HCT116 (cell line): Measurements from ENCODE around the gene PRR12. TPM values are rescaled to one million over a fixed set of nuclear protein-coding genes. Genes with fewer than 3 reads are reported as not detected.

Experiments
- ATAC-seq: fragments of 200-7000 bp; cut with Tn5 transposase; 2 replicates; pipeline ENCODE4 v1.9.1; 2020; ENCODE audit warnings: mild to moderate bottlenecking, moderate library complexity
- BruUV-seq: library from RNA; stranded (reverse); fragments of 400-500 nt; replicated peaks from 2 replicates; lab custom pipeline; 2021; lab: Mats Ljungman, UMichigan
- CTCF ChIA-PET: fragments of 300-600 bp; sonication (Branson Sonifier 250); formaldehyde crosslinking; loops from one replicate; lab custom pipeline; 2021; ENCODE audit warnings: antibody characterized with exemption; lab: Charles Lee
- POLR2A ChIA-PET: fragments of 300-600, 350-600 bp; sonication (Branson Sonifier 250); formaldehyde crosslinking; loops from one replicate; lab custom pipeline; 2021; ENCODE audit warnings: antibody characterized with exemption; lab: Charles Lee
- RAD21 ChIA-PET, 2 experiments: fragments of 300-600 bp; sonication (Branson Sonifier 250); formaldehyde crosslinking; loops; one replicate each; lab custom pipeline; 2023; ENCODE audit warnings: low total read pairs in 2 of 2; ENCODE audit not compliant: uncharacterized antibody in 2 of 2, unreplicated experiment in 2 of 2, low non-redundant PET in 1 of 2; lab: Charles Lee
- DNase-seq: peaks from one replicate; pipeline ENCODE4 v3.0.0-alpha.2; 2010; ENCODE audit warnings: low read depth, low spot score
- H2AFZ ChIP-seq: fragments of 200-600 bp; shearing (Covaris generic), sonication (generic); 2 replicates; pipeline ENCODE4 v1.6.1; 2017; ENCODE audit warnings: low read depth, mixed run types, mixed read lengths, antibody characterized with exemption, low read length; ENCODE audit not compliant: poor library complexity, severe bottlenecking
- H3K27ac ChIP-seq: 2 replicates; pipeline ENCODE4 v1.5.1; 2012; ENCODE audit warnings: low read depth, low read length
- H3K27me3 ChIP-seq: fragments of 200-600 bp; sonication (generic); 2 replicates; pipeline ENCODE4 v1.6.1; 2016; ENCODE audit warnings: mixed run types, low read length, mixed read lengths; ENCODE audit not compliant: insufficient read depth
- H3K36me3 ChIP-seq, 2 experiments: fragments of 200-500 bp in 1 of 2; fragments of 200-600 bp in 1 of 2; sonication (Bioruptor generic) in 1 of 2; sonication (generic) in 1 of 2; 2 replicates each; pipeline versions ENCODE4 v1.5.1 to v1.6.1; 2014 to 2016; ENCODE audit warnings: low read length in 2 of 2, inconsistent platforms in 1 of 2, mixed read lengths in 1 of 2, mixed run types in 1 of 2; ENCODE audit not compliant: insufficient read depth in 2 of 2, control insufficient read depth in 1 of 2
- H3K4me1 ChIP-seq, 2 experiments: fragments of 200-600 bp in 1 of 2; sonication (generic) in 1 of 2; 2 replicates each; pipeline versions ENCODE4 v1.5.1 to v1.6.1; 2012 to 2017; ENCODE audit warnings: low read length in 2 of 2, inconsistent platforms in 1 of 2, mild to moderate bottlenecking in 1 of 2, mixed read lengths in 1 of 2, mixed run types in 1 of 2, moderate library complexity in 1 of 2; ENCODE audit not compliant: insufficient read depth in 2 of 2, control insufficient read depth in 1 of 2
- H3K4me2 ChIP-seq: fragments of 200-600 bp; sonication (generic); 2 replicates; pipeline ENCODE4 v1.6.1; 2017; ENCODE audit warnings: mixed run types, low read length, mixed read lengths
- H3K4me3 ChIP-seq, 2 experiments: fragments of 200-600 bp in 1 of 2; sonication (generic) in 1 of 2; replicated peaks in 1 of 2; 2 replicates each; pipeline ENCODE4 v1.5.1; 2011 to 2016; ENCODE audit warnings: low read length in 2 of 2, control low read depth in 1 of 2, low read depth in 1 of 2, mild to moderate bottlenecking in 1 of 2, mixed read lengths in 1 of 2, mixed run types in 1 of 2
- H3K79me2 ChIP-seq: fragments of 200-600 bp; sonication (generic); 2 replicates; pipeline ENCODE4 v1.6.1; 2017; ENCODE audit warnings: mild to moderate bottlenecking, mixed run types, low read length, moderate library complexity, mixed read lengths; ENCODE audit not compliant: insufficient read depth
- H3K9ac ChIP-seq: fragments of 200-600 bp; sonication (generic); 2 replicates; pipeline ENCODE4 v1.6.1; 2016; ENCODE audit warnings: low read length, mixed read lengths
- H3K9me2 ChIP-seq: fragments of 200-600 bp; sonication (generic), shearing (Covaris generic); 2 replicates; pipeline ENCODE4 v1.6.1; 2017; ENCODE audit warnings: mixed run types, mild to moderate bottlenecking, moderate library complexity; ENCODE audit not compliant: insufficient read depth
- H3K9me3 ChIP-seq, 2 experiments: fragments of 200-500 bp in 1 of 2; fragments of 200-600 bp in 1 of 2; sonication (Bioruptor generic) in 1 of 2; sonication (generic) in 1 of 2; 2 replicates each; pipeline ENCODE4 v1.6.1; 2014 to 2017; ENCODE audit warnings: low read length in 2 of 2, mixed read lengths in 2 of 2, inconsistent platforms in 1 of 2, low read depth in 1 of 2, mild to moderate bottlenecking in 1 of 2, mixed run types in 1 of 2, moderate library complexity in 1 of 2; ENCODE audit not compliant: control insufficient read depth in 1 of 2, insufficient read depth in 1 of 2
- H4K20me1 ChIP-seq: fragments of 200-600 bp; sonication (generic), shearing (Covaris generic); 2 replicates; pipeline ENCODE4 v1.6.1; 2017; ENCODE audit warnings: mixed run types, mild to moderate bottlenecking, moderate library complexity; ENCODE audit not compliant: insufficient read depth
- CBX3 ChIP-seq: IDR thresholded peaks from 2 replicates; pipeline ENCODE4 v1.6.1; 2012; ENCODE audit warnings: low read depth
- CTCF ChIP-seq, 3 experiments: fragments of 200-600 bp in 1 of 3; sonication (generic) in 1 of 3; IDR thresholded peaks in 2 of 3; conservative IDR thresholded peaks in 1 of 3; 2 replicates each; pipeline ENCODE4 v1.5.1; 2012 to 2017; ENCODE audit warnings: low read depth in 2 of 3, low read length in 2 of 3, antibody characterized with exemption in 1 of 3, borderline replicate concordance in 1 of 3, control low read depth in 1 of 3, mild to moderate bottlenecking in 1 of 3, mixed read lengths in 1 of 3, mixed run types in 1 of 3, moderate library complexity in 1 of 3; ENCODE audit not compliant: insufficient read depth in 1 of 3
- ELF1 ChIP-seq: IDR thresholded peaks from 2 replicates; pipeline ENCODE4 v1.6.1; 2012; ENCODE audit warnings: low read depth, borderline replicate concordance
- EZH2 ChIP-seq: fragments of 200-600 bp; sonication (generic); IDR thresholded peaks from 2 replicates; pipeline ENCODE4 v1.6.1; 2017; ENCODE audit warnings: antibody characterized with exemption, mixed run types
- SIN3A ChIP-seq: IDR thresholded peaks from 2 replicates; pipeline ENCODE4 v1.6.1; 2012; ENCODE audit warnings: low read depth
- SP1 ChIP-seq: IDR thresholded peaks from 2 replicates; pipeline ENCODE4 v1.6.1; 2012; ENCODE audit warnings: low read depth
- intact Hi-C: fragments of 100-400 bp; cut with micrococcal nuclease; formaldehyde crosslinking; loops from 2 replicates; pipeline ENCODE4 v1.10.0; 2022
- total RNA-seq: library from RNA; stranded (reverse); gene quantifications from one replicate; pipeline ENCODE4 v1.2.1, GENCODE V29; 2021; ENCODE audit not compliant: unreplicated experiment

Gene PRR12
- total RNA-seq, 1 experiment from 2014 or later: 26.9 TPM

GRCh38 chr19:49666120-49666444 lies 75.1 kb downstream of the PRR12 start:
- peak; percentile 9 for ATAC-seq
- H3K4me2 ChIP-seq: peak overlapping the region; percentile 78
- no peaks in the 10 kb centered on the region for H3K27me3 ChIP-seq
- POLR2A ChIA-PET: interaction anchor here (2.2 to 2.9 kb wide), 2 partner anchors 9 to 24 kb away, joined by 15 to 53 read pairs; partner anchors contain the start of genes PRMT1 and SCAF1
- TF ChIP-seq CTCF (IDR thresholded peaks at IDR 0.05 in 2 of 3, conservative IDR thresholded peaks at IDR 0.05 in 1 of 3; ENCODE audit: borderline replicate concordance in 1 of 3, insufficient read depth in 1 of 3, low read depth in 2 of 3, low read length in 2 of 3) (0 out of 6 replicates have a peak, but pooled peaks of 1 of the 3 experiments have one; percentile 10), CBX3 (no peak)
- TF ChIP-seq, all 23 proteins: peak for 1
- TSS peak; percentile 82 for BruUV-seq
- intact Hi-C loops: no loop called here
- Histone ChIP-seq H3K4me3 (peak overlapping the region; percentile 90 to 95), H3K36me3 (peaks cover 3 to 36% of the 10 kb centered on the region in 2 experiments; a peak in 3 of 4 replicates), H2AFZ (no peak overlapping the region), H3K27ac (peak overlapping the region; percentile 95), H3K9me3 (no peaks in the 10 kb centered on the region), H3K9me2 (no peaks in the 10 kb centered on the region), H4K20me1 (no peaks in the 10 kb centered on the region), H3K79me2 (peaks cover 59% of the 10 kb centered on the region), H3K4me1 (peaks cover 6 to 30% of the 10 kb centered on the region in 2 experiments; a peak in 3 of 4 replicates), H3K9ac (peak overlapping the region; percentile 91)
- CTCF ChIA-PET: interaction anchor here (2.0 kb wide), 1 partner anchor 11 kb away, joined by 6 read pairs; the partner anchor contains the start of gene PRMT1
- RAD21 ChIA-PET: no interaction called here
- no peak for DNase-seq

GRCh38 chr19:49667473-49667872 lies 76.5 kb downstream of the PRR12 start:
- peaks cover 12 to 41% of the 10 kb centered on the region in 2 experiments; a peak in 3 of 4 replicates for H3K4me1 ChIP-seq
- H3K27me3 ChIP-seq: no peaks in the 10 kb centered on the region
- no peaks in the 10 kb centered on the region for H3K9me3 ChIP-seq
- BruUV-seq: no TSS peak
- H3K27ac ChIP-seq: no peak overlapping the region
- no peak overlapping the region for H2AFZ ChIP-seq
- no peaks in the 10 kb centered on the region for H3K9me2 ChIP-seq
- H3K9ac ChIP-seq: peak overlapping the region; percentile 91
- intact Hi-C loops: no loop called here
- peak overlapping the region; percentile 90 to 95; a peak in 3 of 4 replicates for H3K4me3 ChIP-seq
- H3K4me2 ChIP-seq: peak overlapping the region; percentile 78
- peaks cover 3 to 29% of the 10 kb centered on the region in 2 experiments; a peak in 3 of 4 replicates for H3K36me3 ChIP-seq
- DNase-seq: no peak
- CTCF ChIA-PET: interaction anchor here (0.6 kb wide), 1 partner anchor 126 kb away, joined by 3 read pairs; no protein-coding TSS in a partner anchor
- RAD21 ChIA-PET: no interaction called here
- no peak for ATAC-seq
- H4K20me1 ChIP-seq: no peaks in the 10 kb centered on the region
- POLR2A ChIA-PET: no interaction called here
- peaks cover 58% of the 10 kb centered on the region for H3K79me2 ChIP-seq
- TF ChIP-seq ELF1 (no peak), SIN3A (no peak), SP1 (no peak), EZH2 (no peak)
